ENCODE measurements around the gene PGBD5. TPM values are rescaled to one million over a fixed set of nuclear protein-coding genes. Genes with fewer than 3 reads are reported as not detected.

Gene PGBD5
- total and polyA plus RNA-seq, 2 donors (not counting 1 experiment from before 2014, with no cell fraction given): 0.10 to 0.17 TPM

GRCh38 chr1:230395932-230396331 is 30.2 kb downstream of the PGBD5 start:
- Histone ChIP-seq H3K36me3 (ENCODE audit: control insufficient read depth, insufficient read depth, low read length) (no peaks in the 10 kb centered on the region), H3K9me3 (ENCODE audit: control insufficient read depth, insufficient read depth, low read depth, low read length) (no peaks in the 10 kb centered on the region), H2AFZ (ENCODE audit: low read length) (no peak overlapping the region), H3K79me2 (ENCODE audit: control insufficient read depth, insufficient read depth, low read length) (no peaks in the 10 kb centered on the region), H4K20me1 (ENCODE audit: control insufficient read depth, extremely low read depth, insufficient read depth, low read length) (no peaks in the 10 kb centered on the region), H3K4me1 (ENCODE audit: control insufficient read depth, extremely low read depth, insufficient read depth, low read length) (no peaks in the 10 kb centered on the region), H3K9ac (ENCODE audit: insufficient read depth, low read length) (no peak overlapping the region), H3K27ac (ENCODE audit: insufficient read depth, low read length) (no peak overlapping the region), H3K27me3 (ENCODE audit: control insufficient read depth, insufficient read depth, low read length) (no peaks in the 10 kb centered on the region), H3K4me2 (ENCODE audit: extremely low read depth, insufficient read depth, low read length) (no peak overlapping the region), H3K4me3 (replicated peaks in 1 of 4; ENCODE audit: control extremely low read depth in 1 of 4, insufficient read depth in 1 of 4, low read depth in 3 of 4, low read length in 4 of 4) (no peak overlapping the region)
- TF ChIP-seq CTCF (conservative IDR thresholded peaks at IDR 0.05 in 1 of 2, IDR thresholded peaks at IDR 0.05 in 1 of 2; ENCODE audit: low read depth in 1 of 2, low read length in 2 of 2) (no peak), EZH2 (IDR thresholded peaks at IDR 0.05; ENCODE audit: low read length, missing control alignments) (no peak)
- DNase-seq (ENCODE audit: low read depth in 2 of 2): no peak

GRCh38 chr1:230394741-230395140 is 31.4 kb downstream of the PGBD5 start:
- no peaks in the 10 kb centered on the region for H3K4me1 ChIP-seq (ENCODE audit: control insufficient read depth, extremely low read depth, insufficient read depth, low read length)
- H3K79me2 ChIP-seq (ENCODE audit: control insufficient read depth, insufficient read depth, low read length): no peaks in the 10 kb centered on the region
- H3K27me3 ChIP-seq (ENCODE audit: control insufficient read depth, insufficient read depth, low read length): no peaks in the 10 kb centered on the region
- no peaks in the 10 kb centered on the region for H4K20me1 ChIP-seq (ENCODE audit: control insufficient read depth, extremely low read depth, insufficient read depth, low read length)
- H3K36me3 ChIP-seq (ENCODE audit: control insufficient read depth, insufficient read depth, low read length): no peaks in the 10 kb centered on the region
- H3K4me2 ChIP-seq (ENCODE audit: extremely low read depth, insufficient read depth, low read length): no peak overlapping the region
- no peak overlapping the region for H3K4me3 ChIP-seq (replicated peaks in 1 of 4; ENCODE audit: control extremely low read depth in 1 of 4, insufficient read depth in 1 of 4, low read depth in 3 of 4, low read length in 4 of 4)
- H3K27ac ChIP-seq (ENCODE audit: insufficient read depth, low read length): no peak overlapping the region
- DNase-seq (ENCODE audit: low read depth in 2 of 2): no peak
- no peak for TF ChIP-seq EZH2 (IDR thresholded peaks at IDR 0.05; ENCODE audit: low read length, missing control alignments)
- TF ChIP-seq CTCF (conservative IDR thresholded peaks at IDR 0.05 in 1 of 2, IDR thresholded peaks at IDR 0.05 in 1 of 2; ENCODE audit: low read depth in 1 of 2, low read length in 2 of 2): no peak
- no peak overlapping the region for H3K9ac ChIP-seq (ENCODE audit: insufficient read depth, low read length)
- H2AFZ ChIP-seq (ENCODE audit: low read length): no peak overlapping the region
- no peaks in the 10 kb centered on the region for H3K9me3 ChIP-seq (ENCODE audit: control insufficient read depth, insufficient read depth, low read depth, low read length)

- no peak overlapping the region for H3K9ac ChIP-seq (ENCODE audit: insufficient read depth, low read length)
- DNase-seq (ENCODE audit: low read depth in 2 of 2): no peak
- no peaks in the 10 kb centered on the region for H3K9me3 ChIP-seq (ENCODE audit: control insufficient read depth, insufficient read depth, low read depth, low read length)
- H4K20me1 ChIP-seq (ENCODE audit: control insufficient read depth, extremely low read depth, insufficient read depth, low read length): no peaks in the 10 kb centered on the region
- H3K36me3 ChIP-seq (ENCODE audit: control insufficient read depth, insufficient read depth, low read length): no peaks in the 10 kb centered on the region
- H3K27ac ChIP-seq (ENCODE audit: insufficient read depth, low read length): no peak overlapping the region
- no peaks in the 10 kb centered on the region for H3K27me3 ChIP-seq (ENCODE audit: control insufficient read depth, insufficient read depth, low read length)
- no peaks in the 10 kb centered on the region for H3K4me1 ChIP-seq (ENCODE audit: control insufficient read depth, extremely low read depth, insufficient read depth, low read length)
- no peak overlapping the region for H3K4me2 ChIP-seq (ENCODE audit: extremely low read depth, insufficient read depth, low read length)
- TF ChIP-seq CTCF (conservative IDR thresholded peaks at IDR 0.05 in 1 of 2, IDR thresholded peaks at IDR 0.05 in 1 of 2; ENCODE audit: low read depth in 1 of 2, low read length in 2 of 2): no peak
- TF ChIP-seq EZH2 (IDR thresholded peaks at IDR 0.05; ENCODE audit: low read length, missing control alignments): no peak
- no peak overlapping the region for H3K4me3 ChIP-seq (replicated peaks in 1 of 4; ENCODE audit: control extremely low read depth in 1 of 4, insufficient read depth in 1 of 4, low read depth in 3 of 4, low read length in 4 of 4)
- H3K79me2 ChIP-seq (ENCODE audit: control insufficient read depth, insufficient read depth, low read length): no peaks in the 10 kb centered on the region
- H2AFZ ChIP-seq (ENCODE audit: low read length): no peak overlapping the region
Observed at GRCh38 chr1:230394134-230394533, 32.0 kb downstream of the PGBD5 start.

All from fibroblast of lung (primary cell).